ENCODE data around the gene KIAA0825. TPM values are rescaled to one million over a fixed set of nuclear protein-coding genes. Genes with fewer than 3 reads are reported as not detected.

The KIAA0825 gene
- polyA plus RNA-seq, 1 of the 3 experiments (the other 2 are of a cell fraction): 0.61 TPM

DNA sequence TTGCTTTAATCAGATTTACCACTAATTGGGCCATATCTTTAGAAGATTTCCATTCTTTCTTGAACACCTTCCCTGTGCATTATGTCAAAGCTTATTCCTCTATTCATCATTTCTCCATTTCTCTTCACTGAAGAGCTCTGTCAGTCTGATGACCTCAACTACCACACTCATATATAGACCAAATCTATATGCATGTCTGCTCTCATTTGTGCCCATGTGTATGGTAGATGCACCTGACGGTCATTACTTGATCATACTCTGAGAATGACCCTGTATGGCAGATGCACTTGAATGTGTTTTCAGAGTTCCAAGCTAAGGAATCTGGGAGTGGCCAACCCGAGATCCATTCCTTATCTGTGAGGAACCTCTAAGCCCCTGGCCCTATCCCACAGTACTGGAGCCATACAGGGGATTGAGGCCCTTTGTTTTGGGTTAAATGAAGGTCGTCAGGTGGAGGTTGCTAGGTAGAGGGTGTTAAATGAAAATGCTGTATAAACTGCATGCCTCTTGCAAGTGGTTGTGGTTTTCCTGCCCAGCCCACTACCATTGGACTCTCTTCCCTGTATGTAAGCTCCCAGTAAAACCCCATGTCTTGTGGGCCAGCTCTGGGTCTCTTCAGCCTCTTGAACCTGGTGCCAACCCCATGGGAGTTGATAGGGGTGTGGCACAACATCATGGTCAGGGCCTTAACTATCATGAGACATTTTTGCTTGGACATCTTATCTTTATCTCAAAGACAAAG is 229.5 kb downstream of the KIAA0825 start:
- Histone ChIP-seq H3K36me3 (replicated peaks in 1 of 2; ENCODE audit: control insufficient read depth in 1 of 2, insufficient read depth in 2 of 2, low read length in 1 of 2) (no peaks in the 10 kb centered on the region), H3K4me1 (ENCODE audit: control insufficient read depth in 1 of 2, insufficient read depth in 2 of 2, low read depth in 1 of 2, low read length in 1 of 2) (peaks cover 0 to 3% of the 10 kb centered on the region in 2 experiments; a peak in 2 of 4 replicates), H3K4me2 (no peak overlapping the region), H3K9ac (no peak overlapping the region), H3K79me2 (ENCODE audit: insufficient read depth) (no peaks in the 10 kb centered on the region), H3K9me2 (no peaks in the 10 kb centered on the region), H3K27me3 (ENCODE audit: insufficient read depth) (no peaks in the 10 kb centered on the region), H3F3A (replicated peaks; ENCODE audit: insufficient read depth) (no peaks in the 10 kb centered on the region), H4K20me1 (ENCODE audit: insufficient read depth) (no peaks in the 10 kb centered on the region), H3K9me3 (no peaks in the 10 kb centered on the region), H3K4me3 (ENCODE audit: low read depth in 2 of 2, low read length in 1 of 2) (no peak overlapping the region), H3K27ac (ENCODE audit: low read depth in 2 of 2, low read length in 1 of 2) (no peak overlapping the region), H2AFZ (ENCODE audit: low read depth) (no peak overlapping the region)
- no peak for DNase-seq
- POLR2A ChIA-PET: no interaction called here
- TF ChIP-seq TAF1 (IDR thresholded peaks at IDR 0.05; ENCODE audit: borderline replicate concordance, low read depth, low read length) (no peak), SMC3 (IDR thresholded peaks at IDR 0.05; ENCODE audit: low read depth, low read length) (no peak), FOSL2 (IDR thresholded peaks at IDR 0.05; ENCODE audit: borderline replicate concordance, low read depth) (no peak), TCF12 (IDR thresholded peaks at IDR 0.05) (no peak), RFX5 (IDR thresholded peaks at IDR 0.05; ENCODE audit: low read length) (no peak), EP300 (IDR thresholded peaks at IDR 0.05; ENCODE audit: borderline replicate concordance in 1 of 2, low read depth in 1 of 2, low read length in 1 of 2) (no peak), RAD21 (IDR thresholded peaks at IDR 0.05; ENCODE audit: low read length) (no peak), RXRA (IDR thresholded peaks at IDR 0.05; ENCODE audit: borderline replicate concordance, low read depth) (no peak), EZH2phosphoT487 (IDR thresholded peaks at IDR 0.05; ENCODE audit: borderline replicate concordance, low read depth) (no peak), GABPA (IDR thresholded peaks at IDR 0.05; ENCODE audit: low read depth) (no peak), NFIC (IDR thresholded peaks at IDR 0.05; ENCODE audit: borderline replicate concordance) (no peak)
- TF ChIP-seq, protein P1, sequence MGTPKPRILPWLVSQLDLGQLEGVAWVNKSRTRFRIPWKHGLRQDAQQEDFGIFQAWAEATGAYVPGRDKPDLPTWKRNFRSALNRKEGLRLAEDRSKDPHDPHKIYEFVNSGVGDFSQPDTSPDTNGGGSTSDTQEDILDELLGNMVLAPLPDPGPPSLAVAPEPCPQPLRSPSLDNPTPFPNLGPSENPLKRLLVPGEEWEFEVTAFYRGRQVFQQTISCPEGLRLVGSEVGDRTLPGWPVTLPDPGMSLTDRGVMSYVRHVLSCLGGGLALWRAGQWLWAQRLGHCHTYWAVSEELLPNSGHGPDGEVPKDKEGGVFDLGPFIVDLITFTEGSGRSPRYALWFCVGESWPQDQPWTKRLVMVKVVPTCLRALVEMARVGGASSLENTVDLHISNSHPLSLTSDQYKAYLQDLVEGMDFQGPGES (IDR thresholded peaks at IDR 0.05; ENCODE audit: low read depth, low read length): no peak
- TF ChIP-seq, protein P2, sequence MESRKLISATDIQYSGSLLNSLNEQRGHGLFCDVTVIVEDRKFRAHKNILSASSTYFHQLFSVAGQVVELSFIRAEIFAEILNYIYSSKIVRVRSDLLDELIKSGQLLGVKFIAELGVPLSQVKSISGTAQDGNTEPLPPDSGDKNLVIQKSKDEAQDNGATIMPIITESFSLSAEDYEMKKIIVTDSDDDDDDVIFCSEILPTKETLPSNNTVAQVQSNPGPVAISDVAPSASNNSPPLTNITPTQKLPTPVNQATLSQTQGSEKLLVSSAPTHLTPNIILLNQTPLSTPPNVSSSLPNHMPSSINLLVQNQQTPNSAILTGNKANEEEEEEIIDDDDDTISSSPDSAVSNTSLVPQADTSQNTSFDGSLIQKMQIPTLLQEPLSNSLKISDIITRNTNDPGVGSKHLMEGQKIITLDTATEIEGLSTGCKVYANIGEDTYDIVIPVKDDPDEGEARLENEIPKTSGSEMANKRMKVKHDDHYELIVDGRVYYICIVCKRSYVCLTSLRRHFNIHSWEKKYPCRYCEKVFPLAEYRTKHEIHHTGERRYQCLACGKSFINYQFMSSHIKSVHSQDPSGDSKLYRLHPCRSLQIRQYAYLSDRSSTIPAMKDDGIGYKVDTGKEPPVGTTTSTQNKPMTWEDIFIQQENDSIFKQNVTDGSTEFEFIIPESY (IDR thresholded peaks at IDR 0.05; ENCODE audit: borderline replicate concordance, low read depth): no peak
- WGBS (ENCODE audit: low lambda C conversion rate): 51% methylated on average over 3 of the region's 3 CpGs
- CTCF ChIA-PET: interaction anchor here (0.6 to 1.2 kb wide), 3 partner anchors 10 to 740 kb away, joined by 3 read pairs; no protein-coding TSS in a partner anchor

DNA sequence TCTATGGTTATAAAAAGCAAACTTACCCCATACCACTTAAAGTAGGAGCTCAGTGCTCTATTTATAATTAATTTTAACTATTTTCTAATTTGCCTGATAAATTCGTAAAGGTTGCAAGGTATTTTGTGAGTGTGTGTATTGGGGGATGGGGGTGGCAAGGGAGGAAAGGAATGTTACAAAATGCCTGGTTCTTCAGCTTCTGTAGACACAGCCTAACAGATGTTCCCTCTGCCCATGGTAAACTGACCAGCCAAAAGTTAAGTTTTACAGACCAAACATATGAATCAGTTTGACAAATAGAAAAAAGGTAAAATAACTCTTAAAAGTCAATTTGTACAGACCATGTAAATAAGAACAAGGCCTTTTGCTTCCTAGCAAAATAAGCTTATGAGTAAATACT is 232.6 kb downstream of the KIAA0825 start:
- ChIA-PET CTCF (no interaction called here), POLR2A (no interaction called here)
- Histone ChIP-seq H3K27ac (ENCODE audit: low read depth in 2 of 2, low read length in 1 of 2) (no peak overlapping the region), H4K20me1 (ENCODE audit: insufficient read depth) (no peaks in the 10 kb centered on the region), H3F3A (replicated peaks; ENCODE audit: insufficient read depth) (no peaks in the 10 kb centered on the region), H3K4me1 (ENCODE audit: control insufficient read depth in 1 of 2, insufficient read depth in 2 of 2, low read depth in 1 of 2, low read length in 1 of 2) (no peaks in the 10 kb centered on the region; a peak in 2 of 4 replicates), H3K9ac (no peak overlapping the region), H3K79me2 (ENCODE audit: insufficient read depth) (no peaks in the 10 kb centered on the region), H3K9me2 (no peaks in the 10 kb centered on the region), H3K9me3 (no peaks in the 10 kb centered on the region), H3K4me2 (no peak overlapping the region), H3K36me3 (replicated peaks in 1 of 2; ENCODE audit: control insufficient read depth in 1 of 2, insufficient read depth in 2 of 2, low read length in 1 of 2) (no peaks in the 10 kb centered on the region), H3K27me3 (ENCODE audit: insufficient read depth) (no peaks in the 10 kb centered on the region), H2AFZ (ENCODE audit: low read depth) (no peak overlapping the region), H3K4me3 (ENCODE audit: low read depth in 2 of 2, low read length in 1 of 2) (no peak overlapping the region)
- TF ChIP-seq FOXJ3 (CRISPR knock-in tag; IDR thresholded peaks at IDR 0.05) (no peak), RAD21 (IDR thresholded peaks at IDR 0.05; ENCODE audit: low read length) (no peak), GABPA (IDR thresholded peaks at IDR 0.05; ENCODE audit: low read depth) (no peak), SIN3A (IDR thresholded peaks at IDR 0.05; ENCODE audit: borderline replicate concordance, low read depth, low read length) (no peak), FOXM1 (IDR thresholded peaks at IDR 0.05; ENCODE audit: low read depth) (no peak), YY1 (IDR thresholded peaks at IDR 0.05; ENCODE audit: low read depth) (no peak), SMC3 (IDR thresholded peaks at IDR 0.05; ENCODE audit: low read depth, low read length) (no peak), GATA2 (CRISPR knock-in tag; IDR thresholded peaks at IDR 0.05) (no peak), RCOR1 (IDR thresholded peaks at IDR 0.05; ENCODE audit: low read length) (no peak), TAF1 (IDR thresholded peaks at IDR 0.05; ENCODE audit: borderline replicate concordance, low read depth, low read length) (no peak), NFIC (IDR thresholded peaks at IDR 0.05; ENCODE audit: borderline replicate concordance) (no peak)
- TF ChIP-seq, protein P3, sequence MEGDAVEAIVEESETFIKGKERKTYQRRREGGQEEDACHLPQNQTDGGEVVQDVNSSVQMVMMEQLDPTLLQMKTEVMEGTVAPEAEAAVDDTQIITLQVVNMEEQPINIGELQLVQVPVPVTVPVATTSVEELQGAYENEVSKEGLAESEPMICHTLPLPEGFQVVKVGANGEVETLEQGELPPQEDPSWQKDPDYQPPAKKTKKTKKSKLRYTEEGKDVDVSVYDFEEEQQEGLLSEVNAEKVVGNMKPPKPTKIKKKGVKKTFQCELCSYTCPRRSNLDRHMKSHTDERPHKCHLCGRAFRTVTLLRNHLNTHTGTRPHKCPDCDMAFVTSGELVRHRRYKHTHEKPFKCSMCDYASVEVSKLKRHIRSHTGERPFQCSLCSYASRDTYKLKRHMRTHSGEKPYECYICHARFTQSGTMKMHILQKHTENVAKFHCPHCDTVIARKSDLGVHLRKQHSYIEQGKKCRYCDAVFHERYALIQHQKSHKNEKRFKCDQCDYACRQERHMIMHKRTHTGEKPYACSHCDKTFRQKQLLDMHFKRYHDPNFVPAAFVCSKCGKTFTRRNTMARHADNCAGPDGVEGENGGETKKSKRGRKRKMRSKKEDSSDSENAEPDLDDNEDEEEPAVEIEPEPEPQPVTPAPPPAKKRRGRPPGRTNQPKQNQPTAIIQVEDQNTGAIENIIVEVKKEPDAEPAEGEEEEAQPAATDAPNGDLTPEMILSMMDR (IDR thresholded peaks at IDR 0.05): no peak
- TF ChIP-seq, protein P4, sequence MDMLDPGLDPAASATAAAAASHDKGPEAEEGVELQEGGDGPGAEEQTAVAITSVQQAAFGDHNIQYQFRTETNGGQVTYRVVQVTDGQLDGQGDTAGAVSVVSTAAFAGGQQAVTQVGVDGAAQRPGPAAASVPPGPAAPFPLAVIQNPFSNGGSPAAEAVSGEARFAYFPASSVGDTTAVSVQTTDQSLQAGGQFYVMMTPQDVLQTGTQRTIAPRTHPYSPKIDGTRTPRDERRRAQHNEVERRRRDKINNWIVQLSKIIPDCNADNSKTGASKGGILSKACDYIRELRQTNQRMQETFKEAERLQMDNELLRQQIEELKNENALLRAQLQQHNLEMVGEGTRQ (IDR thresholded peaks at IDR 0.05; ENCODE audit: borderline replicate concordance, low read depth, low read length): no peak
- 61% methylated on average over 1 of the region's 1 CpG for WGBS (ENCODE audit: low lambda C conversion rate)
- no peak for DNase-seq
